HG02852 (cell line): ENCODE data around the gene RIPK3.

Source experiments
- ATAC-seq: cut with Tn5 transposase; IDR thresholded peaks from one replicate; pipeline ENCODE4 v1.9.1; 2021; ENCODE audit warnings: mild to moderate bottlenecking, moderate library complexity; ENCODE audit not compliant: unreplicated experiment

Gene RIPK3

GRCh38 chr14:24307575-24308341 lies 32.0 kb downstream of the RIPK3 start, which contains the start of gene CIDEB:
CIDEB (minus strand) TSS chr14:24307977; CDS start chr14:24307858, 119 bp downstream.
- peak; percentile 35 for ATAC-seq

DNA sequence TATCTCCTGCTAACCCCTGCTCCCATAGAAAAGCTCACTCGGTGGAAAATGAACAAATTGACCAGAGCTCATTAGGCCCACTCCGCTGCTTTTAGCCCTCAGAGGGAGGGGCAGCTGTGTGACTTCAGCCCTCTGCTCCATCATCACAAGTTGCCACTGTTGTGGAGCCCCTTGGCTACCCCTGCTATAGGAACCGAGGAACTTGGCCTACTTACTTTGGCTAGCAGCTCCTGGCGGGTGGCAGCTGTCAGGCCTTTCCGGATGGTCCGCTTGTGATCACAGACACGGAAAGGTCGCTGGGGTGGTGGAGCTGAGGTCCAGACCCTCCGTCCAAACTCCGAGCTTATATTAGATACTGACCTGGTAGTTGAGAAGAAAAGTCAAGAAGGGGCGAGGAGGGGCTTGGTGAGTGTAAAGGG lies 32.6 kb downstream of the RIPK3 start:
- ATAC-seq, result no peak

- no peak for ATAC-seq
Measured at GRCh38 chr14:24304019-24304387, 35.8 kb downstream of the RIPK3 start.

DNA sequence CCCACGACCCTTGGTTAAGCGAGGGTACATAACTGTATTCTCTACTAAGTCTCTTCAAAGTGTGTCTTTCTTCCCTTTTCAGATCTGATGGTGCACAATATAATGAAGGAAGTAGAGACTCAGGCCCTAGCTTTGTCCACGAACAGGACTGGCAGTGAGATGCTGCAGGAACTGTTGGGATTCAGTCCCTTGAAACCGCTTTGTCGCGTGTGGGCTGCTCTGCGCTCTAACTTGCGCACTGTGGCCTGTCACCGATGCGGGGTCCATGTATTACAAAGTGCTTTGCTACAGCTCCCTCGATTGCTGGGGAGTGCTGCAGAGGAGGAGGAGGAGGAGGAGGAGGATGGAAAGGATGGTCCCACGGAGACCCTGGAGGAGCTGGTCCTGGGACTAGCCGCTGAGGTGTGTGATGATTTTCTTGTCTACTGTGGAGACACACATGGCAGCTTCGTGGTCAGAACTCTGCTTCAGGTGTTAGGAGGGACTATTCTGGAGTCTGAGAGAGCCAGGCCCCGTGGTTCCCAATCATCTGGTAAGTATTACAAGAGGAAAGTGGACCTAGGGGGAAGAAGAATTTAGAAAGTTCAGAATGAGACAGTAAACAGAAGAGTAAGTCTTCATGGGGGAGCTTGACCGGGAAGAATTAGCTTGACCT lies 39.3 kb downstream of the RIPK3 start:
- ATAC-seq, result no peak

GRCh38 chr14:24299255-24300191 lies 40.3 kb downstream of the RIPK3 start, which contains the start of the genes DHRS1 and NOP9:
DHRS1 (minus strand) TSS chr14:24299780; CDS start chr14:24299106, 674 bp downstream.
NOP9 (plus strand) TSS chr14:24299850; CDS start chr14:24299955, 105 bp downstream.
- ATAC-seq, result peak; percentile 72

GRCh38 chr14:24298892-24299254 lies 40.9 kb downstream of the RIPK3 start:
- no peak for ATAC-seq

DNA sequence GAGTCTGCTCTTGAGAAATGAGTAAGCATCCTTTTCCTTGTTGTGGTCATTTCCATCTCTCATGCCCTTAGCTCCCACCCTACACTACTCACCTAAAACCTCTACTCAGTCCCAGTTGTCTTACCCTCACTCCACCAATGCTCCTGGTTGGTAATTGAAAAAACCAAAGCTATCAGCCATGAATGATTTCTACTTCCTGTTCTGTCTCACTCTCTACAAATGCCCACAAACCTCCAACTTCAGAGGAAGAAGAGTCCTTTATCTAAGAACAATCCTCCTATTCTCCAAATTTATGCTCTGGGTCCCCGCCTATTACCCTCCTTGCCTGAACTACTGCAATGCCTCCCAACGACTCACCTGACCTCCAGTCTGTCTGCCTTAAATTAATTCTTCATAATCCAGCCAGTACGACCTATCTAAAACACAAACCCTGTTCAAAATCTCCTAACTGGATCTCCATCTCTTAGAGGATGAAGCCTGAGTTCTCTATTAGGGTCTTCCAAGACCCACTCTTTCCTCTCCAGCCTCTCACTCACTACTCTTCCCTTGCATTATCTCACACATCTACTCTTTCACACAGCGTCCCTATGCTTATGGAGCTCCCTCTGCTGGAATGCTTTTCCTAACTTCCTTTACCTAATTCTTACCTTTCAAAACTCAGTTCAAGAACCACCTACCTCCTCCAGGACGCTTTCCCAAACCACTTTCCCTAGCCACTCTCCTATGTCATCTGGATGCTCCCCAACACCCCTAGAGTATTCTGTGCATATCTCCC lies 42.4 kb downstream of the RIPK3 start:
- peak; percentile 22 for ATAC-seq

GRCh38 chr14:24296341-24297157 lies 43.2 kb downstream of the RIPK3 start:
- peak; percentile 40 for ATAC-seq

DNA sequence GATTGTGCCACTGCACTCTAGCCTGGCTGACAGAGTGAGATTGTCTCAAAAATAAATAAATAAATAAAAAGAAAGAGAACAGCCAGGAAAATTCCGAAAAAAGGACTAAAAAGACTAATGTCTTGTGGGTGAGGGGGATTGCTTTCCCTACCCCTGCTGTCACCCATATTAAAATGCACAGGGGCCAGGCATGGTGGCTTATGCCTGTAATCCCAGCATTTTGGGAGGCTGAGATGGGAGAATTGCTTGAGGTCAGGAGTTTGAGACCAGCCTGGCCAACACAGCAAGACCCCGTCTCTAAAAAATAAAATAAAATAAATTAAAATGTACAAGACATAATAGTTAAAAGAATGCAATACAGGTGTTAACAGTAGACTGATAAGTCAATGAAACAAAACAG lies 46.3 kb downstream of the RIPK3 start:
- ATAC-seq, result no peak

DNA sequence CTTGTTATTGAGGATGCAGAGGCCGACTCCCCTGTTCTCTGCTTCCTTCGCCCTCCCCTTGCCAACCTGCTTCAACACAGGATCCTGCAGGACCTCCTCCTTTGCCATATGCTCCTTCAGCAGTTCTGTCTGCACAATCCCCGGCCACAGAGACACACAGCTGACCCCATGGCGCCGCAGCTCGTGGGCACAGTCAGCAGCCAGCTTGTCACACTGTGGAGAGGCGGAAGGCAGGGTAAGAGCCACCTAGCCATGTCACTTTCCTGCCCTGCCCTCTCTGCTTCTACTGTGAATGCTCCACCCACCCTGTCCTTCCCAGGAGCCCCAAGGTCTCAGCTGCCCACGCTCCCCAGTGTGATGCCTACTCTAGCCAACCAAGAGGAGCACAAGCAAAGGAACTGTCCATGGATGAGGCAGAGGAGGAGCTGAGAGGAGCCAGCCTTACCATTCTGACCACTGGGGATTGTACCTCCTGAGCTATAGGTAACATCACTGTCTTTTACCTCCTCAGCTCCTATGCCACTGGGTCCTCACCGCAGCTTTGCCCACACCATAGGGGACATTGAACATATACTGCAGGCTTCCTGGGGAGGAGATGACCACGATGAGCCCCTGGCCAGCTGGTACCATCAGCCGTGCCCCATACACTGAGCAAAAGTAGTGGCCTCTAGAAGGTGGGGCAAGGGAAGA lies 47.5 kb downstream of the RIPK3 start:
- no peak for ATAC-seq

GRCh38 chr14:24291446-24292117 lies 48.2 kb downstream of the RIPK3 start:
- ATAC-seq, result no peak

- no peak for ATAC-seq
Measured at GRCh38 chr14:24290746-24291145, 49.0 kb downstream of the RIPK3 start.

DNA sequence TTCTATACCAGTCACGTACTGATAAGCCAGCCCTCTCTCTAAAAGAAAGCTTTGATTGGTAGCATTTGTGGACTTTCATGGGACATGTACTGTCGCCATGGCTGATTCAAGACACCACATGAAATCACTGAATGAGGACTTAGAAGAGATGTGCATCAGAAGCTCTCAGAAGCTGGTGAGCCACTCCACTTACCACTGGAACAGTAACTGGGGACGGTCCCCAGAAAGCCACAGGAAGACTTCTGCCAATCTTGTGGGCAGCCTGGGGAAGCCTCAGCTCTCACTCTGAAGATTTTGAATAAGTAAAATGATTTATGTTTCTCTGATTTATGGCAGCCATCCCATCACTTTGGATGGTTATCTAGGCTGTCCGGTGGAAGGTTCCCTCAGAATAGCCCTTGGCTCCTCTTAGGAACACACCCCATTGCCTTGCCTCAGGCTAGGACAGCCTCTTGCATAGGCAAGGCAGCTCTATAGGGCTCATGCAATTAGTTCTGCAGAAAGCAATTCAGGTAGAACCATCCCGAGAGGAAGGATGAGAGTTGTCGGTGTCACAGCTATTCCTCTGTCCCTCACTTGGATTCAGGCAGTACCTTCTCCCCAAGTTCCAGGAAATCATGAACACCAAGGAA lies 50.0 kb downstream of the RIPK3 start:
- ATAC-seq, result no peak

DNA sequence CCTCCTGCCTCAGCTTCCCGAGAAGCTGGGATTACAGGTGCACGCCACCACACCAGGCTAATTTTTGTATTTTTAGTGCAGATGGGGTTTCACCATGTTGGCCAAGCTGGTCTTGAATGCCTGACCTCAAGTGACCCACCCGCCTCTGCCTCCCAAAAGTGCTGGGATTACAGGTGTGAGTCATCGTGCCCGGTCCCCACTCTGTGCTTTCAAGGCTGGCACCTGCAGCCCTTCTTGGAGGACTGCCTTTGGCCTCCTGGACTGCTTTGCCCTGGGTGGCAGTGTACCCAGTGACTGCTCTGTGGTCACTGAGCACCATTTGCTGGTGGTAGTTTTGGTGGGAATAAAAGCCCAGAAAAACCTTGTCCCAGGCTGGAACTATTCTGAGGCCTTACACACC lies 52.8 kb downstream of the RIPK3 start:
- ATAC-seq, result no peak
